ENCODE results near the gene PRKN. TPM values are rescaled to one million over a fixed set of nuclear protein-coding genes. Genes with fewer than 3 reads are reported as not detected.

Gene PRKN
- polyA plus RNA-seq, 1 donor from 2014 or later = 1.2 TPM

- Histone ChIP-seq H3K4me2 (ENCODE audit: low read length) (no peak overlapping the region), H3K9me3 (ENCODE audit: low read length) (no peaks in the 10 kb centered on the region), H3K27ac (ENCODE audit: low read length) (no peak overlapping the region), H3K79me2 (replicated peaks; ENCODE audit: insufficient read depth, low read length) (no peaks in the 10 kb centered on the region), H3K27me3 (ENCODE audit: insufficient read depth, low read depth, low read length) (no peaks in the 10 kb centered on the region), H3F3A (ENCODE audit: insufficient read depth, low read length, poor library complexity, severe bottlenecking) (no peaks in the 10 kb centered on the region), H2AFZ (ENCODE audit: low read depth, low read length) (no peak overlapping the region), H4K20me1 (ENCODE audit: insufficient read depth) (no peaks in the 10 kb centered on the region), H3K9me2 (ENCODE audit: insufficient read depth, low read length) (no peaks in the 10 kb centered on the region), H3K9ac (ENCODE audit: low read length) (no peak overlapping the region), H3K36me3 (ENCODE audit: insufficient read depth, low read length) (no peaks in the 10 kb centered on the region), H3K4me3 (ENCODE audit: low read length) (no peak overlapping the region)
- no peak for TF ChIP-seq EP300 (conservative IDR thresholded peaks at IDR 0.05; ENCODE audit: poor library complexity, severe bottlenecking)
- TF ChIP-seq CTCF (IDR thresholded peaks at IDR 0.05; ENCODE audit: poor library complexity, severe bottlenecking) = no peak
Observed at GRCh38 chr6:162377735-162378134, 349.8 kb downstream of the PRKN start.

GRCh38 chr6:162373868-162374267 lies 353.7 kb downstream of the PRKN start:
- Histone ChIP-seq H4K20me1 (ENCODE audit: insufficient read depth) (no peaks in the 10 kb centered on the region), H3K4me2 (ENCODE audit: low read length) (no peak overlapping the region), H3K27ac (ENCODE audit: low read length) (no peak overlapping the region), H3F3A (ENCODE audit: insufficient read depth, low read length, poor library complexity, severe bottlenecking) (no peaks in the 10 kb centered on the region), H3K9me3 (ENCODE audit: low read length) (no peaks in the 10 kb centered on the region), H2AFZ (ENCODE audit: low read depth, low read length) (no peak overlapping the region), H3K36me3 (ENCODE audit: insufficient read depth, low read length) (no peaks in the 10 kb centered on the region), H3K27me3 (ENCODE audit: insufficient read depth, low read depth, low read length) (no peaks in the 10 kb centered on the region), H3K9me2 (ENCODE audit: insufficient read depth, low read length) (no peaks in the 10 kb centered on the region), H3K4me3 (ENCODE audit: low read length) (no peak overlapping the region), H3K9ac (ENCODE audit: low read length) (no peak overlapping the region), H3K79me2 (replicated peaks; ENCODE audit: insufficient read depth, low read length) (no peaks in the 10 kb centered on the region)
- TF ChIP-seq EZH2 (IDR thresholded peaks at IDR 0.05; ENCODE audit: borderline replicate concordance, insufficient read depth, low read length, poor library complexity, severe bottlenecking) (no peak), CTCF (IDR thresholded peaks at IDR 0.05; ENCODE audit: poor library complexity, severe bottlenecking) (no peak), SMC3 (conservative IDR thresholded peaks at IDR 0.05; ENCODE audit: poor library complexity) (no peak), EP300 (conservative IDR thresholded peaks at IDR 0.05; ENCODE audit: poor library complexity, severe bottlenecking) (no peak), MXI1 (conservative IDR thresholded peaks at IDR 0.05; ENCODE audit: poor library complexity, severe bottlenecking) (no peak), RAD21 (conservative IDR thresholded peaks at IDR 0.05) (no peak), TAF1 (IDR thresholded peaks at IDR 0.05; ENCODE audit: low read depth) (no peak), POLR2AphosphoS5 (IDR thresholded peaks at IDR 0.05) (no peak), REST (IDR thresholded peaks at IDR 0.05; ENCODE audit: borderline replicate concordance) (no peak)

Measured in neural cell (in vitro differentiated cells).